Upper lobe of right lung (tissue), 1 donor: ENCODE results near the gene ATP11C. TPM values are rescaled to one million over a fixed set of nuclear protein-coding genes. Genes with fewer than 3 reads are reported as not detected.
A peak's percentile ranks its signal among the peaks of the same experiment; 100 is the strongest.

Source experiments
- ATAC-seq: fragments of 200-7000 bp; cut with Tn5 transposase; one replicate; pipeline ENCODE4 v1.9.1; 2020; ENCODE audit warnings: mild to moderate bottlenecking, moderate library complexity
- DNase-seq: peaks from one replicate; pipeline ENCODE4 v3.0.0-alpha.2; 2020
- H3K27ac ChIP-seq: fragments of 200-600 bp; one replicate; pipeline ENCODE4 v1.8.0; 2022
- H3K27me3 ChIP-seq: fragments of 200-600 bp; one replicate; pipeline ENCODE4 v1.8.0; 2022; ENCODE audit warnings: mild to moderate bottlenecking
- H3K36me3 ChIP-seq: fragments of 200-600 bp; one replicate; pipeline ENCODE4 v1.8.0; 2022
- H3K4me1 ChIP-seq: fragments of 200-600 bp; one replicate; pipeline ENCODE4 v1.8.0; 2022
- H3K4me3 ChIP-seq: fragments of 200-600 bp; one replicate; pipeline ENCODE4 v1.8.0; 2022; ENCODE audit warnings: mild to moderate bottlenecking
- H3K9me3 ChIP-seq: fragments of 200-600 bp; one replicate; pipeline ENCODE4 v1.8.0; 2022
- intact Hi-C: fragments of 100-400 bp; cut with DNase I; formaldehyde crosslinking; loops from one replicate; pipeline ENCODE4 v1.11.0; 2022
- long read RNA-seq: library from polyadenylated mRNA; unstranded; transcript quantifications from one replicate; pipeline ENCODE4 v2.0.0, GENCODE V29; 2021
- total RNA-seq: library from RNA; stranded (reverse); fragmentation: NEBNext Ultra II Directional; extraction: Animal tissue kit (Norgen Biotek cat#: 25700); gene quantifications from one replicate; pipeline ENCODE4 v1.2.1, GENCODE V29; 2021
- TF ChIP-seq, protein P1 (sequence below): fragments of 200-600 bp; IDR thresholded peaks from one replicate; pipeline ENCODE4 v1.8.0; 2022; ENCODE audit warnings: antibody characterized with exemption
- donor health status: DM: no; HTN: yes; CAD: no; lungs with severe emphysema.

The ATP11C gene
- total RNA-seq, result 19.6 TPM
- long read RNA-seq, partial matches to known transcripts, result 6 of 10 reads
- long read RNA-seq, other reads (novel, unspliced or antisense), result 4 of 10 reads

DNA sequence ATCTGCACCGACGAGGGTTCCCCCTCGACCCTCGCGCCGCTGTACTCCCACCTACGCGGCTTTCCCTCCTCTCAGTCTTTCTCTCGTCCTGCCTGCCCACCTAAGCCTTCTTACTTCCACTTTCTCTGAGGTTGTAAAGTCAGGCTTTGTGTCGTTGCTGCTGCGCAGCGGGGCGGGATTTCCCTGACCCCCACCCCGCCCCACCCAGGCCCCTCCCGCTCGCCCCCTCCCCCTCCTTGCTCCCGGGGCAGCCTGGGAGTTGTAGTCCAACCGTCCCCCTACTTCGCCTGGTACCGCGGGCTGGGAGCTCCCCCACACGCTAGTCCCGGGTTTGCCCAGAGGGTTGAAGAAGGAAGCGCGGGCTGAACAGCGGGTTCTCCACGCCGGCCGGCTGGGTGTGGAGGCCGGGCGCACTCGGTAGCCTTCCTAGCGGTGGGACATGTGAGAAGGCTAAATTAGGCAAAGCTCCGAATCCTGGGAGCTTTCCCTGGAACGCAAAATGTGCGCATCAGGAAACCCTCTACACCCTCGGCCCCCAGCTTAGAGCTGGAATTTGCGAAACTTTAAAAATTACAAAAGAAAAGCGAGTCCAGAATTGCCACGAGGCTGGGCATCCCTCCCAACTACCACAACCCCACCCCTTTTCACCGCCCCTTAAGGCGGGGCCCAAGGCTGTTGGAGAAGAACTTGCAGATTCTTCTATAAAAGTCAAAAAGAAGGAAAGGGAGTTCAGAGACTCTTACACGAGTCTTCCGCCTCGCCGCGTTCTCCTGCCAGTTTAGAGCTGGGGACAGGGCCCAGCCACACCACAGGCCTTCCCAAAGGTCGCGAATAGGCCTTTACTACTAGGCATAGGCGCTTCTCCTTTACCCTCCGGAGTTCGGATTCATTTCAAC lies at the start of gene ATP11C:
Gene ATP11C, minus strand, starts transcription at position 153 of the 896 bp plus-strand sequence. CDS start 1,011 bp downstream, outside the sequence.
- Histone ChIP-seq H3K4me3 (peak within 1 kb of the TSS; percentile 71), H3K4me1 (no peaks in the 10 kb centered on the region), H3K27me3 (no peaks in the 10 kb centered on the region), H3K9me3 (no peaks in the 10 kb centered on the region), H3K36me3 (no peaks in the 10 kb centered on the region), H3K27ac (peak within 1 kb of the TSS; percentile 96)
- intact Hi-C loops, result no loop called here
- TF ChIP-seq, protein P1, sequence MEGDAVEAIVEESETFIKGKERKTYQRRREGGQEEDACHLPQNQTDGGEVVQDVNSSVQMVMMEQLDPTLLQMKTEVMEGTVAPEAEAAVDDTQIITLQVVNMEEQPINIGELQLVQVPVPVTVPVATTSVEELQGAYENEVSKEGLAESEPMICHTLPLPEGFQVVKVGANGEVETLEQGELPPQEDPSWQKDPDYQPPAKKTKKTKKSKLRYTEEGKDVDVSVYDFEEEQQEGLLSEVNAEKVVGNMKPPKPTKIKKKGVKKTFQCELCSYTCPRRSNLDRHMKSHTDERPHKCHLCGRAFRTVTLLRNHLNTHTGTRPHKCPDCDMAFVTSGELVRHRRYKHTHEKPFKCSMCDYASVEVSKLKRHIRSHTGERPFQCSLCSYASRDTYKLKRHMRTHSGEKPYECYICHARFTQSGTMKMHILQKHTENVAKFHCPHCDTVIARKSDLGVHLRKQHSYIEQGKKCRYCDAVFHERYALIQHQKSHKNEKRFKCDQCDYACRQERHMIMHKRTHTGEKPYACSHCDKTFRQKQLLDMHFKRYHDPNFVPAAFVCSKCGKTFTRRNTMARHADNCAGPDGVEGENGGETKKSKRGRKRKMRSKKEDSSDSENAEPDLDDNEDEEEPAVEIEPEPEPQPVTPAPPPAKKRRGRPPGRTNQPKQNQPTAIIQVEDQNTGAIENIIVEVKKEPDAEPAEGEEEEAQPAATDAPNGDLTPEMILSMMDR, result no peak
- DNase-seq (peak; percentile 88), ATAC-seq (peak; percentile 96)

DNA sequence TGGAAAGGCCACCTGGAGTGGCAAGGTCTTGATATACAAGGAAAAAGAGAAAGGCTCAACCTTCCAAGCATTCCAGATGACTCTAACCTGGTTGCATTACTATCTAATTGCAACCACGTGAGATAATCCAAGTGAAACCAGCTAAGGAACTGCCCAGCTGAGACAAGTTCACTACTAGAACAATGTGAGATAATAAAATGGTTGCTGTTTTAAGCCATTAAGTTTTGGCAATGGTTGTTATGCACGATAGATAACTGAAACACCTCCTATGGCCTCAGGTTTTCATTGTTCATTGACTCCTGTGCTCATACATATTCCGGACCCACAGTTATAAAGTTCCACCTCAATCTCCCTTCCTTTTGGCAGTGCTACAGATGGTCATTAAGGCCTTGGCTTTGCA lies 41.6 kb upstream of the ATP11C start:
- Histone ChIP-seq H3K4me1 (no peaks in the 10 kb centered on the region), H3K27ac (no peak overlapping the region), H3K27me3 (no peaks in the 10 kb centered on the region), H3K9me3 (no peaks in the 10 kb centered on the region), H3K4me3 (no peak overlapping the region), H3K36me3 (no peaks in the 10 kb centered on the region)
- DNase-seq, result no peak
- no peak for ATAC-seq
- TF ChIP-seq, protein P1, result no peak
- intact Hi-C loops, result no loop called here

DNA sequence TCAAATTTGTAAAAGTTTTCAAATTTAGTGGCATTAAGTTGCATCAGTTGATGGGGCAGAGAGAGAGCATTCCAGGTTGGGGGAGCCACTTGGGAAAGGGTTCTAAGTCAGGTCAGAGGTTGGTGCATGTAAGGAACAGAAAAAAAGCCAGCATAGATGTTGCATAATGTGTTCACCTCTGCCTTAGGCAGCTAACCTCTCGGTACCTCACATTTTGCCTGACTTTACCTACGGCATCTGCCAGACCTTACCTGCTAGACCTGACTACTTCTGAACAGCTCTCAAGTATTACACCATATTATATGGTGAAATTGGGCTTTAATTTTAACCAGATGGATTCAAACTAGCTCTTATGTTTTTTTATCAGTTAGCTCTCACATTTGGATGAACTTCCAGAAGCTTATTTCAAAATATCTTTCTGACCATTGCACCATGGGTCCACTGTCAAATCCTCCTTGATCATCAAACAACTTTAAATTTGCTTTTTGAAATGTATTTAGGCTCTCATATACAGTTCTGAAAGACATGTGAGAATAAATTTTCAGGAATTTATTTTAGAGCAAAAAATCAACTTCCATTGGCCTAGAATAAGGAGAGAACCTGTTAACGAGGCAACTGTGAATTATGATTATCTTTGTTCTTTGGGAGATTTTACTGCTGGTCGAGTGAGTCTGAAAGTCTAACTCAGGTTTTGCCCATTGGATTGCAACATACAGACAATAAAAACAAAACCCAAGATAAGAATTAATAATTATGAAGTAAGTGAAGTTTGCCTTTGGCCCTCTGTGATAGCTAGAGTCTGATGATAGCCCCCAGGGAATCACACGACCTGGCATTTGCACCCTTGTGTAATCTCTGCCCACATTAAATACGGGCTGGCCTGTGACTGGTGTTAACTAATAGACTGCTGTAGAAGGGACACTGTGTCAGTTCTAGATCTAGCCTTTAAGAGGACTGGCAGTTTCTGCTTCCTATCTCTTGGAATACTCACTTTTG lies 40.1 kb upstream of the ATP11C start:
- Histone ChIP-seq H3K27ac (no peak overlapping the region), H3K4me3 (no peak overlapping the region), H3K4me1 (no peaks in the 10 kb centered on the region), H3K27me3 (no peaks in the 10 kb centered on the region), H3K36me3 (no peaks in the 10 kb centered on the region), H3K9me3 (no peaks in the 10 kb centered on the region)
- intact Hi-C loops, result no loop called here
- no peak for DNase-seq
- ATAC-seq, result no peak
- TF ChIP-seq, protein P1, result no peak

DNA sequence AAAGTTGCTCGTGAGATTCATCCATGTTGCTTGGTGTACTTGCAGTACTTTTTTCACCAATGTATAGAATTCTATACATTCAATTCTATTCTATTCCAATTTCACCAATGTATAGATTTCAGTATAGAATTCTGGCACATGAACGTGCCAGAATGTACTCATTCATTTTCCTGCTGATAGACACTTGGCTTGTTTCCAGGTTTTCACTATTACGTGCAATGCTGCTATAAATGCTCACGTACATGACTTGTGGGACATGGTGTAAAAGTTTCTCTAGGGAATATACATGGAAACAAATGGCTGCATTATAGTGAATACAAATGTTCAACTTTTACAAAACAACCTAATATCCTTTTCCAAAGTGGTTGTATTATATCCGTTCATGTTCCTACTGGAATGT lies 39.3 kb upstream of the ATP11C start:
- Histone ChIP-seq H3K9me3 (no peaks in the 10 kb centered on the region), H3K27ac (no peak overlapping the region), H3K36me3 (no peaks in the 10 kb centered on the region), H3K4me3 (no peak overlapping the region), H3K27me3 (no peaks in the 10 kb centered on the region), H3K4me1 (no peaks in the 10 kb centered on the region)
- ATAC-seq (no peak), DNase-seq (no peak)
- TF ChIP-seq, protein P1, result no peak
- intact Hi-C loops, result no loop called here

DNA sequence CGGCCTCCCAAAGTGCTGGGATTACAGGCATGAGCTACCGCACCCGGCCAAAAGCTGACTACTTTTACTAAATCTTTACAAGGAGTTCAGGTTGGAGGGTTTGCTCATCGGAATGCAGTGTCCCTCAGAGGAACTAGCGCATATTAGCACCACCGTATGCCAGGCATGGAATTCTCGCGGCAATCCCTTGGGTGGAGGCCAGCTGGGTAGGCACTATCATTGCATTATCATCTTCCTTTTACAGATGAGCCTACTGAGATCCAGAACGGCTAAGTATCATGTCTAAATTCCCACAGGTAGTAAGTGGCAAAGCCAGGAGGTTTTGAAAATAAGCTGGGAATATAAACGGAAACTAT lies 38.5 kb upstream of the ATP11C start:
- no peaks in the 10 kb centered on the region for H3K9me3 ChIP-seq
- no peak overlapping the region for H3K27ac ChIP-seq
- intact Hi-C loops, result no loop called here
- H3K27me3 ChIP-seq, result no peaks in the 10 kb centered on the region
- H3K4me1 ChIP-seq, result no peaks in the 10 kb centered on the region
- DNase-seq (no peak), ATAC-seq (no peak)
- no peak overlapping the region for H3K4me3 ChIP-seq
- TF ChIP-seq, protein P1, result no peak
- no peaks in the 10 kb centered on the region for H3K36me3 ChIP-seq
